ENCODE measurements around the gene PFKM.
A peak's percentile ranks its signal among the peaks of the same experiment; 100 is the strongest.

Gene PFKM

DNA sequence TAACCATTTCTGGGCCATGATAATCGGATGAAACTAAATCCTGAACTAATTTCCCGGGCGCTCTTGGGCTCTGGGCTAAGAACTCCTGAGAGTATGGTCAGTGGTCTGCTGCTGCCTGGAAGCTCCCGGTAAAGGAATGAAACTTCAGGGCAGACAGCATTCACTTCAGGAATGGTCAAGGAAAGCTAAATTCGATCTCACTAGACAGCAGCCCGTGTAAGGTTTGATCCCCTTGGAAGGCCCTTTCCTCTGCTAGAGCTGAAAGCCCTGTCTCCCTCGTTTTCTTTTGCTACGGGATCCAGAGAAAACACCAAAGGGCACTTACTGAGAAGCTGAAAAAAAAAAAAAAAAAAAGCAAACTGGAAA, 37.5 kb downstream of the PFKM start:
- TF ChIP-seq POLR2AphosphoS5 (IDR thresholded peaks at IDR 0.05; ENCODE audit: low read depth, low read length) (no peak), SIN3A (IDR thresholded peaks at IDR 0.05; ENCODE audit: borderline replicate concordance, insufficient read depth, low read length) (no peak), REST (IDR thresholded peaks at IDR 0.05; ENCODE audit: insufficient read depth in 1 of 2, low read depth in 2 of 2, low read length in 2 of 2) (no peak), TAF1 (IDR thresholded peaks at IDR 0.05; ENCODE audit: borderline replicate concordance, insufficient read depth, low read length) (no peak), FOXP2 (optimal IDR thresholded peaks at IDR 0.05; ENCODE audit: borderline replicate concordance, extremely low read depth, extremely low read length, insufficient read depth) (no peak)

GRCh38 chr12:48157018-48157888, 38.1 kb downstream of the PFKM start, which contains the start of gene ASB8:
TSS of gene ASB8 (minus strand) at chr12:48157515. CDS start at chr12:48153496, 4,019 bp downstream.
- TF ChIP-seq REST (IDR thresholded peaks at IDR 0.05; ENCODE audit: insufficient read depth in 1 of 2, low read depth in 2 of 2, low read length in 2 of 2) (0 out of 4 replicates have a peak, but pooled peaks of 1 of the 2 experiments have one; percentile 11), SIN3A (IDR thresholded peaks at IDR 0.05; ENCODE audit: borderline replicate concordance, insufficient read depth, low read length) (0 out of 2 replicates have a peak, but pooled peaks have one; percentile 30), FOXP2 (optimal IDR thresholded peaks at IDR 0.05; ENCODE audit: borderline replicate concordance, extremely low read depth, extremely low read length, insufficient read depth) (peak; percentile 96), POLR2AphosphoS5 (IDR thresholded peaks at IDR 0.05; ENCODE audit: low read depth, low read length) (peak; percentile 93), TAF1 (IDR thresholded peaks at IDR 0.05; ENCODE audit: borderline replicate concordance, insufficient read depth, low read length) (0 out of 2 replicates have a peak, but pooled peaks have one; percentile 40)

DNA sequence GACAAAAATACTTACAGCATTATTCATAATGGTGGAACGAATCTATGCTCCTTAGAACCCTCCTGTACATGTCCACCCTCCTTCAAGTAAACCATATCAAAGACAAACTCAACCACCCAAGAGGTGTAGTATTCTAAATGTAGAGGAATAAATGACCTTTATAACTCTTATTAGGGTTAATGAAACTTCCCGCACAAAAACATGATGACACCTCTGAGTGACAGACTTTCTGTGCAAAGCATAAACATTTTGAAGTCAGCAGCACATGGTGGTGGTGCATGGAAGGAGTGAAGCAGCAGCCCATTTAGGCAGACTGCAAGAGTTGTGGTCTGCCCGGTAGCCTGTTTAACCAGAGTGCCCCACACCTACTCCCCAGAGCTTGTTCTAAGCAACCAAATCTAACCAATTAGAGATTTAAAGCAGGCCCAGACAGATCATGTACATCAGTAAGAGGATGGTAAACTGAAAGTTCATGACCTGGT, 38.8 kb downstream of the PFKM start:
- TF ChIP-seq TAF1 (IDR thresholded peaks at IDR 0.05; ENCODE audit: borderline replicate concordance, insufficient read depth, low read length), result no peak
- no peak for TF ChIP-seq REST (IDR thresholded peaks at IDR 0.05; ENCODE audit: insufficient read depth in 1 of 2, low read depth in 2 of 2, low read length in 2 of 2)
- TF ChIP-seq FOXP2 (optimal IDR thresholded peaks at IDR 0.05; ENCODE audit: borderline replicate concordance, extremely low read depth, extremely low read length, insufficient read depth), result no peak
- no peak for TF ChIP-seq SIN3A (IDR thresholded peaks at IDR 0.05; ENCODE audit: borderline replicate concordance, insufficient read depth, low read length)
- no peak for TF ChIP-seq POLR2AphosphoS5 (IDR thresholded peaks at IDR 0.05; ENCODE audit: low read depth, low read length)

GRCh38 chr12:48160046-48160445, 40.9 kb downstream of the PFKM start:
- TF ChIP-seq REST (IDR thresholded peaks at IDR 0.05; ENCODE audit: insufficient read depth in 1 of 2, low read depth in 2 of 2, low read length in 2 of 2) (no peak), TAF1 (IDR thresholded peaks at IDR 0.05; ENCODE audit: borderline replicate concordance, insufficient read depth, low read length) (no peak), FOXP2 (optimal IDR thresholded peaks at IDR 0.05; ENCODE audit: borderline replicate concordance, extremely low read depth, extremely low read length, insufficient read depth) (no peak), POLR2AphosphoS5 (IDR thresholded peaks at IDR 0.05; ENCODE audit: low read depth, low read length) (no peak), SIN3A (IDR thresholded peaks at IDR 0.05; ENCODE audit: borderline replicate concordance, insufficient read depth, low read length) (no peak)

Measured in PFSK-1 (cell line).